Endothelial cell of umbilical vein (primary cell): ENCODE results near the gene PROM1. TPM values are rescaled to one million over a fixed set of nuclear protein-coding genes. Genes with fewer than 3 reads are reported as not detected.

ENCODE experiments used
- BruUV-seq: library from RNA; stranded (reverse); fragments of 400-500 nt; replicated peaks from 2 replicates; lab custom pipeline; 2021; lab: Mats Ljungman, UMichigan
- CTCF ChIA-PET: fragments of 300-600, 350-600 bp; sonication (Branson Sonifier 250); formaldehyde crosslinking; loops from one replicate; lab custom pipeline; 2021; ENCODE audit warnings: antibody characterized with exemption, inconsistent platforms; lab: Charles Lee
- POLR2A ChIA-PET: fragments of 300-600, 350-600 bp; sonication (Branson Sonifier 250); formaldehyde crosslinking; loops from one replicate; lab custom pipeline; 2021; ENCODE audit warnings: antibody characterized with exemption, inconsistent platforms; lab: Charles Lee
- DNase-seq: peaks from one replicate; pipeline ENCODE4 v3.0.0-alpha.2; 2011; ENCODE audit warnings: low read depth, low spot score
- FAIRE-seq: peaks from 2 replicates; lab custom pipeline; 2011; peaks lifted over from hg19 to GRCh38; lab: Jason Lieb, UNC
- H2AFZ ChIP-seq: 2 replicates; pipeline ENCODE4 v1.6.0; 2012; ENCODE audit warnings: low read depth, low read length, control low read depth, inconsistent platforms
- H3K27ac ChIP-seq: 2 replicates; pipeline ENCODE4 v1.5.1; 2011; ENCODE audit warnings: low read depth, mild to moderate bottlenecking, control low read depth, low read length, moderate library complexity; ENCODE audit not compliant: insufficient read depth
- H3K27me3 ChIP-seq, 2 experiments: 2 replicates each; pipeline versions ENCODE4 v1.6.0 to v1.6.1; 2011; ENCODE audit warnings: low read length in 2 of 2, mixed read lengths in 1 of 2; ENCODE audit not compliant: control insufficient read depth in 2 of 2, insufficient read depth in 2 of 2
- H3K36me3 ChIP-seq, 2 experiments: 2 replicates in 1 of 2; 3 replicates in 1 of 2; pipeline ENCODE4 v1.5.1; 2011; ENCODE audit warnings: low read length in 2 of 2, mild to moderate bottlenecking in 1 of 2, moderate library complexity in 1 of 2; ENCODE audit not compliant: control insufficient read depth in 2 of 2, insufficient read depth in 2 of 2; ENCODE audit errors: extremely low read depth in 1 of 2
- H3K4me1 ChIP-seq: 3 replicates; pipeline ENCODE4 v1.5.1; 2011; ENCODE audit warnings: mild to moderate bottlenecking, low read length; ENCODE audit not compliant: control insufficient read depth, insufficient read depth; ENCODE audit errors: extremely low read depth
- H3K4me2 ChIP-seq: 2 replicates; pipeline ENCODE4 v1.6.1; 2011; ENCODE audit warnings: low read length, control low read depth, mixed read lengths; ENCODE audit not compliant: insufficient read depth
- H3K4me3 ChIP-seq, 3 experiments: fragments of 200-600 bp in 1 of 3; sonication (generic), shearing (Covaris generic) in 1 of 3; replicated peaks in 1 of 3; 2 replicates each; pipeline ENCODE4 v1.5.1; 2011 to 2016; ENCODE audit warnings: control low read depth in 3 of 3, low read length in 3 of 3, mild to moderate bottlenecking in 2 of 3, inconsistent platforms in 1 of 3, low read depth in 1 of 3, moderate library complexity in 1 of 3; ENCODE audit not compliant: insufficient read depth in 1 of 3
- H3K79me2 ChIP-seq: 2 replicates; pipeline ENCODE4 v1.6.0; 2012; ENCODE audit warnings: low read length, inconsistent platforms; ENCODE audit not compliant: control insufficient read depth, insufficient read depth
- H3K9ac ChIP-seq: replicated peaks from 2 replicates; pipeline ENCODE3; 2011; ENCODE audit warnings: low read length, control low read depth; ENCODE audit not compliant: insufficient read depth; ENCODE audit errors: extremely low read depth
- H3K9me1 ChIP-seq: replicated peaks from 3 replicates; pipeline ENCODE4 v1.6.0; 2011; ENCODE audit warnings: mild to moderate bottlenecking, low read length; ENCODE audit not compliant: control insufficient read depth, insufficient read depth; ENCODE audit errors: extremely low read depth
- H3K9me3 ChIP-seq: replicated peaks from 2 replicates; pipeline ENCODE4 v1.5.1; 2012; ENCODE audit warnings: low read length, inconsistent platforms; ENCODE audit not compliant: control insufficient read depth, insufficient read depth
- H4K20me1 ChIP-seq: replicated peaks from 2 replicates; pipeline ENCODE3; 2011; ENCODE audit warnings: mild to moderate bottlenecking, low read length; ENCODE audit not compliant: control insufficient read depth, insufficient read depth; ENCODE audit errors: extremely low read depth
- CTCF ChIP-seq, 2 donors: IDR thresholded peaks; 1 replicate in 1 of 2; 2 replicates in 1 of 2; pipeline ENCODE4 v1.5.1; 2011; ENCODE audit warnings: low read length in 2 of 2, mild to moderate bottlenecking in 2 of 2, moderate library complexity in 2 of 2, control low read depth in 1 of 2, inconsistent platforms in 1 of 2, low read depth in 1 of 2; ENCODE audit not compliant: insufficient read depth in 1 of 2; ENCODE audit errors: extremely low read depth in 1 of 2
- EZH2 ChIP-seq: IDR thresholded peaks from 2 replicates; pipeline ENCODE4 v1.6.1; 2012; ENCODE audit warnings: borderline replicate concordance, low read depth, mild to moderate bottlenecking, moderate library complexity, low read length, inconsistent platforms; ENCODE audit not compliant: severe bottlenecking
- FOS ChIP-seq: IDR thresholded peaks from 2 replicates; pipeline ENCODE4 v1.6.1; 2011; ENCODE audit warnings: mild to moderate bottlenecking, low read length, moderate library complexity, borderline replicate concordance; ENCODE audit not compliant: insufficient read depth
- GATA2 ChIP-seq: IDR thresholded peaks from 2 replicates; pipeline ENCODE4 v1.7.0; 2011; ENCODE audit warnings: low read depth, mild to moderate bottlenecking, moderate library complexity, mixed read lengths, low read length; ENCODE audit not compliant: insufficient read length, insufficient read depth
- JUN ChIP-seq: IDR thresholded peaks from 2 replicates; pipeline ENCODE4 v1.6.1; 2011; ENCODE audit warnings: borderline replicate concordance, low read depth; ENCODE audit not compliant: insufficient read length, insufficient read depth
- MAX ChIP-seq: IDR thresholded peaks from 2 replicates; pipeline ENCODE4 v1.6.1; 2011; ENCODE audit not compliant: insufficient read depth, insufficient read length
- MYC ChIP-seq: IDR thresholded peaks from one replicate; pipeline ENCODE4 v1.6.1; 2011; ENCODE audit warnings: mild to moderate bottlenecking, low read depth, low read length
- POLR2A ChIP-seq: IDR thresholded peaks from 2 replicates; pipeline ENCODE4 v1.6.1; 2012; ENCODE audit warnings: low read depth, mild to moderate bottlenecking, control low read depth, low read length
- POLR2AphosphoS5 ChIP-seq: IDR thresholded peaks from 2 replicates; pipeline ENCODE4 v1.6.1; 2012; ENCODE audit warnings: low read depth, mild to moderate bottlenecking, control low read depth, low read length, moderate library complexity; ENCODE audit not compliant: insufficient read depth
- dilution Hi-C: fragments of 300-500 bp; cut with MboI; formaldehyde crosslinking; loops from one replicate; pipeline ENCODE4 v1.15.0; 2019; ENCODE audit warnings: low sequenced_read_pairs; ENCODE audit not compliant: extremely low pct_ligation_motif_present
- intact Hi-C: fragments of 100-400 bp; cut with micrococcal nuclease; formaldehyde crosslinking; loops from one replicate; pipeline ENCODE4 v1.10.0; 2022
- polyA plus RNA-seq, 4 experiments: library from polyadenylated mRNA; depleted of rRNA in 3 of 4; stranded (reverse) in 3 of 4; unstranded in 1 of 4; fragments of >200 nt; gene quantifications; 2 replicates each; pipeline versions ENCODE4 v1.2.1 to v1.2.3, GENCODE V29; 2011 to 2012; ENCODE audit warnings: missing spikeins in 1 of 4
- total RNA-seq: library from RNA; stranded (reverse); gene quantifications from 2 replicates; pipeline ENCODE4 v1.2.3, GENCODE V29; 2021

PROM1 gene
- total and polyA plus RNA-seq, 2 donors (not counting 3 experiments of a cell fraction or from before 2014, with no cell fraction given): 0.36 to 1.7 TPM

- peaks cover 3% of the 10 kb centered on the region for H3K4me1 ChIP-seq
- TF ChIP-seq GATA2: no peak
- no peak for TF ChIP-seq POLR2AphosphoS5
- TF ChIP-seq JUN: no peak
- no peak for TF ChIP-seq FOS
- TF ChIP-seq MAX: no peak
- no peak for TF ChIP-seq CTCF (IDR thresholded peaks at IDR 0.05; ENCODE audit: extremely low read depth in 1 of 2, insufficient read depth in 1 of 2, low read depth in 1 of 2, low read length in 2 of 2)
- TF ChIP-seq MYC: no peak
- no peak for TF ChIP-seq POLR2A
- TF ChIP-seq EZH2: no peak
- FAIRE-seq: no peak
- no peaks in the 10 kb centered on the region for H4K20me1 ChIP-seq
- no peak overlapping the region for H3K4me3 ChIP-seq
- no peak overlapping the region for H2AFZ ChIP-seq
- no peaks in the 10 kb centered on the region for H3K36me3 ChIP-seq
- H3K9ac ChIP-seq: no peak overlapping the region
- H3K79me2 ChIP-seq: no peaks in the 10 kb centered on the region
- H3K27me3 ChIP-seq: peaks cover 4 to 11% of the 10 kb centered on the region in 2 experiments
- POLR2A ChIA-PET: no interaction called here
- BruUV-seq: no TSS peak
- CTCF ChIA-PET: interaction anchor here (0.6 to 3.2 kb wide), 9 partner anchors 134 to 1423 kb away, joined by 3 to 49 read pairs (median 6); no protein-coding TSS in a partner anchor
- no peak for DNase-seq
- H3K4me2 ChIP-seq: no peak overlapping the region
- dilution Hi-C loops: no loop called here
- H3K27ac ChIP-seq: no peak overlapping the region
- H3K9me1 ChIP-seq: no peaks in the 10 kb centered on the region
- intact Hi-C loops: loop anchor here (5.0 kb wide), 1 partner anchor 117 kb away; no protein-coding TSS in a partner anchor
- no peaks in the 10 kb centered on the region for H3K9me3 ChIP-seq
Measured at GRCh38 chr4:16025268-16025667, 58.6 kb downstream of the PROM1 start.
